Stimulated activated CD8-positive, alpha-beta memory T cell treated with anti-CD3 and anti-CD28 coated beads, Interleukin-12 subunit alpha, Interleukin-12 subunit beta, amount 100 ng/mL, for 4 hours (primary cell): Measurements from ENCODE around the gene CD72.

ENCODE experiments used
- DNase-seq: peaks from one replicate; pipeline ENCODE4 v3.0.0-alpha.2; 2020; ENCODE audit warnings: low read depth

The CD72 gene, protein sequence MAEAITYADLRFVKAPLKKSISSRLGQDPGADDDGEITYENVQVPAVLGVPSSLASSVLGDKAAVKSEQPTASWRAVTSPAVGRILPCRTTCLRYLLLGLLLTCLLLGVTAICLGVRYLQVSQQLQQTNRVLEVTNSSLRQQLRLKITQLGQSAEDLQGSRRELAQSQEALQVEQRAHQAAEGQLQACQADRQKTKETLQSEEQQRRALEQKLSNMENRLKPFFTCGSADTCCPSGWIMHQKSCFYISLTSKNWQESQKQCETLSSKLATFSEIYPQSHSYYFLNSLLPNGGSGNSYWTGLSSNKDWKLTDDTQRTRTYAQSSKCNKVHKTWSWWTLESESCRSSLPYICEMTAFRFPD

DNA sequence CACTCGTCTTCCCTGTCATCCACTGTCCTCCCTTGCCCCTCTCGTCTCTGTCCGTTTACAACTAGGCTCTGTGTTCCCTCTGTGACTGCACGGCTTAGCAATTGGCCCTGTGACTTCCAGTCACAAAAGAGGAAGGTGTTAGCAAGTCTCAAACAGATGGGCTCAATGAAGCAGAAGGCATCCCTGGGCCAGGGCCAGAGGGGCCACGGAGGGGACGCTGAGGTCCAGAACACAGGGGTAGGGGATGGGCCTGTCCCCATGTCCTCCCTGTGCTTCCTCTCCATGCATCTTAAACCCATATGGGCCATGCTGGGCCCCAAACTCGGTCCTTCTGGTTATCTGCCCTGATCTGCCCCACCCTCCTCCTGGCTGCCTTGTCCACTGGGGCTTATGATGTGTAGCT lies at the start of gene CD72:
Gene CD72 (minus strand): TSS at position 89 of the 403 bp plus-strand sequence. CDS start 110 bp downstream, outside the sequence.
- DNase-seq, result no peak

DNA sequence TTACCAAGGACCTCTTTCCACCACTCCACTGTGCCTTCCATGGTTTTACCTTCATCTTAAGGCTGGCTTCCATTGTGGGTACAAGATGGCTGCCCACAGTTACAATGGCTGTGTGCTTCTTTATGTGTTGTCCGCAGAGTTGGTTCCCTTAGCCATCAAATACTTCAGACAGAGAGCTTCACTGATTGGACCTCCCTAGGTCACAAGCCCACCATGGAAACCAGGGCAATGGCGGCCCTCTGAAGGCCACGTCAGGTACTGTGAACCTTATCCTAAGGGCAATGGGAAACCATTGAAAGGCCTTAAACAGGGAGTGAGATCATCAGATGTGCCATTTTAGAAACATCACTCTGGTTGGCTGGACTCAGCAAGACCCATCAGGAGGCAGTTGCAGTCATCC lies 49.7 kb upstream of the CD72 start:
- no peak for DNase-seq

DNA sequence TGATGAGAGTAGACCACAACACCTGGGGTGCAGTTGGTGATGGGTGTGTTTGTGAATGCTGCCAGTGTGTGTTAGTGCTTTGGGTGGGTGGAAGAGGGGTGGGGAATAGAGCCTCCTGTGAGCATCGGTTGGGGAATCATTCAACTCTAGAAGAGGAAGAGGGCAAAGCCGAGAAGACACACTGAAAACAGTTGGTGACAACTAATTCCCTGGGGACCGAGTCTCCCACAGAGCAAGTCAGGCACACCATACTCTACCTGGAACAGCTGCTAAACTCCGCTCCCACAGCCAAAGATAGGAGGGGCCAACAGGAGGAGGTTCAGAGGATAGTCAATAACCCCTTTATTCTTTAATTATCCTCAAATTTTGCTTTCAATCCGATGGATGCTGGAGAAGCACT lies 48.3 kb upstream of the CD72 start:
- DNase-seq, result no peak

DNA sequence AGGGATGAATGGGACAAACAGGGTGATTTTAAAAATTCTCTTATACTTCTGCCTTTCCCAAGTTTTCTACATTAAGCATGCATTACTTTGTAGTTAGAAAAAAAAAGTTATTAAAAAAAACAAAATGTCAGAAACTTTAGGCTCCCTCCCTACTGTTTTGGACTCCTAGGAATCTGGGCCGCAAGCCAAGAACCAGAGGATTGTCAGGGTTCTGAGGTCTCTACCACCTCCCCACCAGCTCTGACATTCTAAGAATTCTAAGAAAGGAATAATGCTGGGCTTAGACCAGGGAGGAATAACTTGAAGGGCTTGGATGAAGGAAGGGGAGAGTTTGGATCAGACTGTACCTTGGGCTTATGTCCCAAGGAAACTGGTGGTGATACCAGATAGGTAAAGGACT lies 47.8 kb upstream of the CD72 start:
- DNase-seq, result no peak

DNA sequence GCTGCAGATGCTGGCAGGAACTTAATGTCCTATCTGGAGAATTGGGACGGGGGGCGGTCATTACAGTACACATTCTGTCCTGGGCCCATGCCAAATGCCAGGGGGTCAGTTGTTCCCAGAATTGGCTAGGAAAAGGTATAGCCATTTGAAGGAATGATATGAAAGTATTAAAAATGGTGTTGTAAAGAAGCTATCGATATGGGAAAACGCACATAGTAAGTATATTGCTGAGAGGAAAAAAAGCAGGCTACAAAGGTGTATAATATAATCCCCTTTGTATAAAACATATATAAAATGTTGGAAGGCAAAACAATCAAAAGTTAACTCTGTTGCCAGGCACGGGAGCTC lies 47.2 kb upstream of the CD72 start:
- DNase-seq, result no peak

DNA sequence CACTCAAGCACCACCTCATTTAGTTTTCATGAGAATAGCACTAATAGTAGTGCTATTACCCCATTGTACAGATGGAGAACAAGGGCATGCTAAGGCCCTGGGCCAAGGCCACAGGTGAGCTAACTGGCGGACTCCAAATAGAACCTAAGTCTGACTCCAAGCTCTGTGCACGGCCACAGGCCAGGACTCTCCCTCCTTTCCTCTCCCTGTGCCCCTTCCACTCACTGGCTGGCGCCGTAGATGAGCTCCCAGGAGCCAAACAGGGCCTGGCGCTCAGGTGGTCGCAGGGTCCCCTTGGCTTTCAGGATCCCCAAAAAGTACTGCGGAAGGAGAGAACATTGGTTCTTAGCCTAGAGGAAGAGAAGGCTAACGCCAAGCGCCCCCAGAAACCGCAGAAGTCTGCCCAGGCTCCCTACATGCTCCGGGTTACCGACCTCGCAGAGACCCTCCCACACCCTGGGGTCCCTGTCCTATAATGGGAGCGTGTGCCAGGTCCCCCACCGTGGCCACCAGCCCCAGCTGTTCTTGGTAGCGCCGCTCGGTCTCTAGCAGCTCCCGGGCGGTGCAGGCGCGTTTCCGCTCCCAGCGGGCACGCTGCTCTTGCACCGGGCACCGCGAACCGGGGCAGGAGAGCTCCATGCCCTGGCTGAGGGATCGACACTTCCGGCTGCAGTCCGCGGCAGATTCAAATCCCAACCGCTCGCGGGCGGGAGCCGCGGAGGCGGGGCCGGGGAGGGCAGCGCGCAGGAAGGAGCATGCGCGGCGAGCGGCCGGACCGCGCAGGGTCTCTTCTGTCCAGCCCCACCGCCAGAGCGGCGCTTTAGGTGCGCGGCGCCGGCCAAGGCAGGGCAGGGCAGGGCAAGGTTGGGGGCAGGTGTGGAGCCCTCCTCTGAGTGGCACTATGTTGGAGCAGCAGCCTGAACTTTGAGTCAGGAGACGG lies 46.6 kb upstream of the CD72 start, which contains the start of gene ARHGEF39:
Gene ARHGEF39 (minus strand): TSS at position 665 of the 940 bp plus-strand sequence. CDS start 26 bp downstream, at position 639.
- peak; percentile 51 for DNase-seq

DNA sequence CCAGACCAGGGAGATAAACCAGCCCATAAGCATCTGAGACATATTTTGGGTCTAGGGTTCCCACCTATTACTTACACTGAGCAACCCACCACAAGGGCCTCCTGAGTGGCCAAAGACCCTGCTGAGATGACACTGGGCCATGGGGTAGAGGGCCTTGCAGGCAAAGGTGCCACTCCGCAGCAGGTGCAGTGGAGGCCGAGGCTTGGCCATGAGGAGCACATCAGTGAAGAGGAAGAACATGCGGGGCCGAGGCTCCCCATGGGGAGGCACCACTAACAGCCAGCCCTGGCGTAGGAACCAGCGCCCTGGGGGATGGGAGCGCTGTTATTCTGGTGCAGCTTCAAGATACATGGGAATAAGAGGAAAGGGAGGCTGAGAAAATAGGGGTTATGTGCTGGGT lies 44.2 kb upstream of the CD72 start:
- no peak for DNase-seq

DNA sequence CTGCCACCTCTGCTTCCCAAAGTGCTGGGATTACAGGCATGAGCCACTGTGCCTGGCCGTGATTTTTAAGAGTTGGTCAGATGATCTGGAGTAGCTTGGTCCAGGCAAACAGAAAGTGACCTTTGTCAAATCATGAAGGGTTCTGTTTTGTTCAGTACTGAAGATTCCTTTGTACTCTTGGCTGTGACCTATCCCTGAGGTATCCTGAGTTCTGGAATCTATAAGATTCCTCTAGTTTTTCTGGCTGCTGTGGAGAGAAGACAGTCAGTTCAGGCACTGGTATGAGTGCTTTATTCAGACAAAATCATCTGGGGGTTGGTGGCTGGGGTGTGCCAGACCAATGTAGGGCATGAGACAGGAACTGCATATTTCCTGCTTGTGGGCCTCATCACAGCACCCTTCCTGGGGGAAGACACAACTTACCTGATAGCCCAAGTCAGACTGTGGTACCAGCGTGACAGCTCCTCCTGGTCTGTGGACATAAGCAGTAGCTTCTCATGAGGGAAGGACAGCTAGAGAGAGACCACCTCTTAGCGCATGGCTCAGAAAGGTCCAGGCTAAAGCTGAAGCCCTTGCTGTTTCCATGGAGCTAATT lies 43.6 kb upstream of the CD72 start:
- DNase-seq, result no peak

DNA sequence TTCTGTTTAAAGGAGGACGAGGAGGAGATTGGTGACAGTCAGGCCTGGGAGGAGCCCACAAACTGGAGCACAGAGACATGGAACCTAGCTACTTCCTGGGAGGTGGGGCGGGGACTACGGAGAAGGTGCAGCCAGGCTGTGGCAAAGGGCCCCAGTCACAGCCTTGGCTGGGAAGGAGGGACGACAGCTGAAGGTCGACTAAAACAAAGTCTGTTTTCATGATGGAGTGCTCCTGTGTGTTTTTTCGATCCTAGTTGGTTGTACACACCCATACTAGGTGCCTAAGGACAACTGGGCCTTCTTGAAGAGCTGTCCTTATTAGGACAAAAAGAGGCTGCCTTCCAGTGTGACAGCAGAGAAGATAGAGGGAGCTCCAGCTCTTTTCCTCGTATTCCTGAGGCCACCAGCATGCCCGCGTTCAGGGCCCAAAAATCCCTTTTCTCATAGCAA lies 42.8 kb upstream of the CD72 start:
- no peak for DNase-seq

DNA sequence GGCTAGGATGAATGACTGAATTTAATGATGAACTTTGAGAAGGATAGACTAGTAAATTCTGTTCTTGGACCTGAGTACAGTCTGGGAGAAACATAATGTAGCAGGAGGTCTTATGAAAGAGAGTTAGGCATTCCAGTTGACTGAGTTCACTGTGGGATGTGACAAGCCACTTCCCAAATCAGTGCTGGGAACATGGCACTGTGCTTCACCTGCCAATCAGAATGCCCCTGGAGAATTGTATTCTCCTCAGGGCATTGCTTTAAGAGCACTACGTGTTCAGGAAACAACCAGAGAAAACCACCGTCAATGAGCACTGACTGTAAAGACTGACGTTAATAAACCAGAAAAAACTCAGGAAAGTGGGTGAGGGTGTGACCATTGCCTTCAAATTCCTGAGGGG lies 41.1 kb upstream of the CD72 start:
- DNase-seq, result no peak

DNA sequence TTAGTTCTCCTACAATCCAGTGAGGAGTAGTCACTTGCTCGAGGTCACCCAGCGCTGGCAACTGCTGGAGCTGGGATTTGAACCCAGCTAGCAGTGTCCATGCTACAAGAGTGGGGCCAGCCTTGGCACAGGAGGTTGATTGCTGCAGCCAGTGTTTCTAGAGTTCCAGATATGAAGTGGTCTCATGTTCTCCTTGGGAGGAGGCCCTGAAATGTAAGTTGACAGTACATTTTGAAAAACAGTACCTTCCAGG lies 40.7 kb upstream of the CD72 start:
- DNase-seq, result no peak

DNA sequence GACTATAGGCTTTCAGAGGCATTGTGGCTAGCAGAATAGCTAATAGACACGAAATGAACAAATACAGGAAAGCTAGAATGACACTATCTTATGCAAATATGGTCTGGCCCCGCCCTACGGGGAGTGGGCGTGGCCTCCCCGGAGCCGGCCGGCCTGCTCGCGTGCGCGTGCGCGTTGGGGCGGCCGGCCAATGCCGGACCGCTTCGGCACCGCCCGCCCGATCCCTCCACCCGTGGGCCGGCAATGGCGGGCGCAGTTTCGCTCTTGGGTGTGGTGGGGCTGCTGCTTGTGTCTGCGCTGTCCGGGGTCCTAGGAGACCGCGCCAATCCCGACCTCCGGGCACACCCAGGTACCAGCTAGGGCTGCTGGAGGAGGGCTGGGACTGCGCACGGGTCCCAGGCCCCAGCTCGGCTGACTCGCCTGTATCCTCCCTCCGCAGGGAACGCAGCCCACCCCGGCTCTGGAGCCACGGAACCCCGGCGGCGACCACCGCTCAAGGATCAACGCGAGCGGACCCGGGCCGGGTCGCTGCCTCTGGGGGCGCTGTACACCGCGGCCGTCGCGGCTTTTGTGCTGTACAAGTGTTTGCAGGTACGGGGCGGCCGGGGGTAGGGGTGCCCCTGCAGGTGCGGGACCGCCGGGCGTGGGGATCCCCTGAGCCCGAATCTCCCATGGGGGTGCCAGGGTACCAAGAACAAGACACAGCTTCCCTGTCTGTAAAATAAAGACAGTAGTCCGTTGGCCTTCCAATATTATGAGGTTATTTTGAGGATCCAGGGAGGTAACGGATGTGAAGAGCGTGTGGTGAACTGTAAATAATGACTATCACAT lies 40.1 kb upstream of the CD72 start, which contains the start of gene CCDC107:
Gene CCDC107 (plus strand): TSS at position 156 of the 831 bp plus-strand sequence. CDS start 88 bp downstream, at position 244.
- DNase-seq, result peak; percentile 77

DNA sequence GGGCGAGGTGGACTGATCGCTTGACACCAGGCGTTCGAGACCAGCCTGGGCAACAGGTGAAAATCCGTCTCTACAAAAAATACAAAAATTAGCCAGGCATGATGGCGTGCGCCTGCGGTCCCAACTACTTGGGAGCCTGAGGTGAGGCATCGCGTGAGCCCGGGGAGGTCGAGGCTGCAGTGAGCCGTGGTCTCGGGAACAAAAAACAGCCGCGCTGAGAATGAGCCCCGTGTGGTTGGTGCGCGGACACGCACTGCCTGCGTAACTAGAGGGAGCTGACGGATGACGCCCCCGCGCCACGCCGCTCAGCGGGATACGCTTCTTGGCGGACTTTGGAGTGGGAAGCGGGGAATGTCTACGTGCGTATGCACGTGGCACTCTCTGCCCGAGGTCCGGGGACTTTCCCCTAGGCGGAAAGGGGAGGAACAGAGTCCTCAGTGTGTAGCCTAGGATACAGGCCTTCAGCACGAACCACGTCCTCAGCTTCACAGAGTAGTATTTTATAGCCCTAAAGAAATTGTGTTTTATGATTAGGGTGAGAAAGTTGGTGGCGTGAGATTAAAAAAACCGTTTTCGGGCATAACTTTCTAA lies 39.4 kb upstream of the CD72 start, which contains the start of gene RMRP:
Gene RMRP (minus strand): TSS at position 474 of the 591 bp plus-strand sequence.
- DNase-seq, result peak; percentile 87

DNA sequence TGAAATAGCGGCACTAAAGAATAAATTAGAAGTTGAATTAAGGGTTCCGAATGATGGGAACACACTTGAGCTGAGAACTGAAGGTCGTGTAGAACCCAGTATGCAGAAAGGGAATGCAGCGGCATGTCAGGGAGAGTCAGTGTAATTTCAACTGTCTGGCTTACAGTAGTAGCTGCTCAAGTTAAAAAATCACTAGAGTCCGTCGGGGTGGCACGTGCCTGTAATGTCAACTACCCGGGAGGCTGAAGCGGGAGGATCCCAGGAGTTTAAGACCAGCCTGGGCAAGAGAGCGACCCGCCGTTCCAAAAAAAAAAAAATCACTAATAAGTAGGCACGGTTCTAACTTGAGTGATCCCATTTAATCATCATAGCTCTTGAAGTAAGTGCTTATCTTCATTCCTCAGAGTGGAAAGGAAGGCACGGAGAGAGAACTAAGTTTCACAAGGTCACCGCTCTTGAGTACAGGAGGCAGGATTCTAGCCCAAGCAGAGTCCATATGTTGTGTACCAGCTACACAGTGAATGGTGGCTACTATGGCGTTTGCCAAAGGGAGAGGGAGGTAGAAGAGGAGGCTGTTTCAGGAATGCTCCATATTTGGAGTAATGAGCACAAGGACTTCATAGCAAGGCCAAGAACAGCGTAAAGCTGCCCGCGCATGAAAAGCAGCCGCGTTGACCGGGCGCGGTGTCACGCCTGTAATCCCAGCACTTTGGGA lies 38.8 kb upstream of the CD72 start:
- no peak for DNase-seq

DNA sequence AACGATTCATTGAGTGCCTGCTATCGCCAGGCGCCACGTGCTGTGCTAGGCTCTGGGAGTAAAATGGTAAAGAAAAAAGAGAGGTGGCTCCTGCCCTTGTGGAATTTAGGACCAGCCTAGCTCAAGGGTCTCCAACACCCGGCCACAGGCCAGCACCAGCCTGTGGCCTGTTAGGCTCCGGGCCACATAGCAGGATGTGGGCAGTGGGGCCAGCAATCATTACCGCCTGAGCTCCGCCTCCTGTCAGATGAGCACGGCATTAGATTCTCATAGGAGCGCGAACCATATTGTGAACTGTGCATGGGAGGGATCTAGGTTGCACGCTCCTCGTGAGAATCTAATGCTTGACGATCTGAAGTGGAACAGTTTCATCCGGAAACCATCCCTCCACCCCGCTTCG lies 38.1 kb upstream of the CD72 start:
- DNase-seq, result no peak

DNA sequence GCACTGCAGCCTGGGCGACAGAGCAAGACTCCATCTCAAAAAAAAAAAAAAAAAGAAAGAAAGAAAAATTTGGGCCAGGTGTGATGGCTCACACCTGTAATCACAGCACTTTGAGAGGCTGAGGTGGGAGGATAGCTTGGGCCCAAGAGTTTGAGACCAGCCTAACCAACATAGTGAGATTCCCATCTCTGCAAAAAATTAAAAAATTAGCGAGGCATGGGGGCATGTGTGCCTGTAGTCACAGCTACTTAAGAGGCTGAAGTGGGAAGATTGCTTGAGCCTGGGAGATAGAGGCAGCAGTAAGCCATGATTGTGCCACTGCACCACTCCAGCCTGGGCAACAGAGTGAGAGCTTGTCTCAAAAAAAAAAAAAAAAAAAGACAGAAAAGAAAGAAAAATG lies 35.4 kb upstream of the CD72 start:
- DNase-seq, result no peak

DNA sequence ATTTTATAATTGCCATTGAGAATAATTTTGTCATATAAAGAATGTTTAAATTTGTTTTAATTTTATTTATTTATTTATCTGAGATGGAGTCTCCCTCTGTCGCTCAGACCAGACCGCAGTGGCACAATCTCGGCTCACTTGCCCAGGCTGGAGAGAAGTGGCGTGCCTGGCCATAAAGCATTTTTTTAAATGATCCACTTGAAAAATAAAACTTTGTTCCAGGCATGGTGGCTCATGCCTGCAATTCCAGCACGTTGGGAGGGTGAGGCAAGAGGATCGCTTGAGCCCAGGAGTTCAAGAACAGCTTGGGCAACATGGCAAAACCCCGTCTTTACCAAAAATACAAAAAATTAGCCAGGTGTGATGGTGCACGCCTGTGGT lies 34.6 kb upstream of the CD72 start:
- DNase-seq, result no peak

DNA sequence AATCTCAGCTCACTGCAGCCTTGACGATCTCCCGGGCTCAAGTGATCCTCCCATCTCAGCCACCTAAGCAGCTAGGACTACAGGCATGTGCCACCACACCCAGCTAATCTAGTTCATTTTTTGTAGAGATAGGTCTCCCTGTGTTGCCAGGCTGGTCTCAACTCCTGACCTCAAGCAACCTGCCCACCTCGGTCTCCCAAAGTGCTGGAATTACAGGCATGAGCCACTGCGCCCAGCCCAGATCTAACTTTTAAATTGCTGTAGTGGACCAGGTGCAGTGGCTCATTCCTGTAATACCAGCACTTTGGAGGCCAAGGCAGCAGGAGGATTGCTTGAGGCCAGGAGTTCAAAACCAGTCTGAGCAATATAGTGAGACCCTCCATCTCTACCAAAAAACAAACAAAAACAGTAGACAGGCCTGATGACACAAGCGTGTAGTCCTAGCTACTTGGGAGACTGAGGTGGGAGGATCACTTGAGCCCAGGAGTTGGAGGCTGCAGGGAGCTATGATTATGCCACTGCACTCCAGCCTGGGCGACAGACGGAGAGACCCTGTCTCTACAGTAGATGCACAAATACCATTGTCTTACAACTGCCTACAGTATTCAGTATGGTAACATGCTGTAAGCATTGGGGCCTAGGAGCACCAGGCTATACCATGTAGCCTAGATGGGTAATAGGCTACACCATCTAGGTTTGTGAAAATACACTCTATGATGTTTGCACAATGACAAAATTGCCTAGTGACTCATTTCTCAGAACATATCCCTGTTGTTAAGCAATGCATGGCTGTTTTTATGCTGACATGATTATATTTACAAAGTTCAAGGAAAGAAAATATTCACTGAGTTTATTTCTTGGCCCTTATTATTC lies 34.0 kb upstream of the CD72 start:
- DNase-seq, result no peak

DNA sequence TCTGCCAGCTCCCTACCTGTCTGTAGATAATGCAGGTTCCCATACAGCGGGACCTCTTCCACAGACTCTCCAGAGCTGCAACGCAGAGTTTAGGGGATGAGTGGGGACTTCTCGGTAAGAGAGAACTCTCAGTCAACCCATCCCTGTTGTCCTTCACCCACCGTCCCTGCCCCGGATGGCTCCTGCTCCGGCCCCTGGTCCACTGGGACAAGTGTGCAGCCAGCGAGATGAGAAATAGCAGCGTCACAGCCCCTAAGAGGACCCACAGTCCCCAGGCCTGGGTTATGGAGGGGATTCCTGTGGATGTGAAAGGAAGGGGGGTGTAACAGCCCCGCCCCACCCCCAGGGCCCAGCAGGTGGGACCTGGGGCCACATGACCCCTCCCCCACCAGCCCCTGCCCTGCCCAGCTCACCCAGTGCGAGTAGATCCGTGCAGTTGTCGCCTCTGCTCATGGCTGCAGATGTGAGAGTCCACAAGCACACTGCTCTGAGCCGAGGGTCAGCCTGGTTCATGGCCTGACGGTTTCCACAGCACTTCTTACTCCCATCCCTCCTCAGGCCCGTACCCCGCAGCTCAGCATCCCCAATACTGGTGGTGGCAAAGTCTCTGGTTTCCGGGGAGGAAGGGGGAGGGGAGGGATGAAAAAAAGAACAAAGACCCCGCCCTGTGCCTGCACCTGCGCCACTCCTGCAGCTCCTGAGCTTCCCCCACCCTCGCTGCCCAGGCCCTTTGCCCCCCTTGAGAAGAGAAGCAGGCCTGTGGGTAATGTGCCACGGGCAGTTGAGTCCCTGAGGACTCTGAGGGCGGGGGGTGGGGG lies 32.3 kb upstream of the CD72 start, which contains the start of gene SIT1:
Gene SIT1 (minus strand): TSS at position 591 of the 818 bp plus-strand sequence. CDS start 78 bp downstream, at position 513.
- DNase-seq, result no peak
